Ramos (cell line): Measurements from ENCODE around the gene KDM2A.

Source experiments
- in situ Hi-C: fragments of 300-500 bp; cut with MboI; formaldehyde crosslinking; loops from one replicate; pipeline ENCODE4 v1.14.3; 2022; ENCODE audit warnings: low sequenced_read_pairs; ENCODE audit not compliant: unreplicated experiment

KDM2A gene

DNA sequence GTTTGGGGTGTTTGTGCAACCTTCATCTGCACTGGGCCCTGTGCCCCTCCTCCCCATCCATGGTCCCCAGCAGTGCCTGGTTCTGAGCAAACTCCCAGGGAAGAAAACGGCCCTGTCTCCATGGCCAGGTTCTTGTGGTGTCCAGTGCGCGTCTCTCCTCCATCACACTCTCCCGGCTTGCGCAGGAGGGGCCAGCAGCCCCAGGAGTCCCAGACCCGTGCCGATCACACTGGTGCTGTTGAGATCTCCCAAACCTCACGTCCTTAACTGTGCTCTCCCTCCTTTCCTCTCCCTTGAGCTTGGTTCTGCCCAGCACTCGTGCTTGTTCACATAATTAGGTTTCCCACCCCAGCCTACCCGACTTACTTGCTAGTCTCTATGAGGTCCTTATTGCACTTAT lies 136.3 kb downstream of the KDM2A start:
- in situ Hi-C loops: no loop called here

DNA sequence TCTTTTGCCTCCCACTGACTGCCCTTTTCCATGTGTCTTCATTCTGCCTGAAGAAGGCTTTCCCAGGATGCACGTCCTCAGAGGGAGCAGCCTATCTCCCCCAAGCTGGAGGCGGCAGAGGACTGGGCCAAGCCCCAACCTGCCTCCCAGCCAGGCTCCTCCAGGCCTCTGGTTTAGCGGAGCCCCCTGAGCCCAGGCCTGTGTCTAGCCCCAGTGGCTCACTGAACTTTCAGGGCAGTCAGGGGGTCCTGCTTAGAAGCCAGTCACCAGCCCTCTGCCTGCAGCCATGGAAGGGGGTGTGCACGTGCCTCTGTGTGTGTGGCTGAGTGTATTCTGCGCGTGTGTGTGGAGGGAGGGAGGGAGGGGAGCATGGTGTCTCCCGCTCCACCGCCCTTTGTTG lies 136.8 kb downstream of the KDM2A start:
- in situ Hi-C loops: no loop called here

DNA sequence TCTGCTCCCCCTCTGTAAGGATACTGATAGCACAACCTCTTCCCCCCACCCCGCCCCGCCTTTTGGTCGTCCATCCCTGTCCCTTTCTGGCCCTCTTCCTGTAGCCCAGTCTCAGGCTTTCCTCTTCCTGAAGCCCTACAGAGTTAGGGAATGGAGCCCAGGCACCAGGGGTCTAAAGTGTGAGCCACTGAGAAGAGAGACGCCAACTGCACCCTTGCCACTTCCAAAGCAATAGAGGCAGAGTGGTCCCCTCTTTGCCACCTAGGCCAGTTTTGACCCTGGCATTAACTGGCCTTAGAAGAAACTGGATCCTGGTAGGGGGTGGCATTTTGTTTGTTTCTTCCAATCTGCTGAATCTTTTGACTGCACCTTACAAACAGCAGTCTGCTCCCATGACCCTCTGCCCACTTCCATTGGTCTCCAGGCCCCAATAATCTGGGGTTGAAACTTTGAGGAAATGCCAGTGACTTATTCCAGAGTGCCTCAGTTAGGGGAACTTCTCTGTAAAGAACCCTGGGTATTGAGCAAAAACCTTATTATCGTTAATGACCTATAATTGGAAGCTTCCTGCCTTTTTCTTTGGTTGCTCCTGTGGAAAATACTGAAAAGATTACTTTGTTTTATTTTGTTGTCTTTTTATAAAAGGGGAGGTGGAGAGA lies 137.5 kb downstream of the KDM2A start:
- in situ Hi-C loops: no loop called here

DNA sequence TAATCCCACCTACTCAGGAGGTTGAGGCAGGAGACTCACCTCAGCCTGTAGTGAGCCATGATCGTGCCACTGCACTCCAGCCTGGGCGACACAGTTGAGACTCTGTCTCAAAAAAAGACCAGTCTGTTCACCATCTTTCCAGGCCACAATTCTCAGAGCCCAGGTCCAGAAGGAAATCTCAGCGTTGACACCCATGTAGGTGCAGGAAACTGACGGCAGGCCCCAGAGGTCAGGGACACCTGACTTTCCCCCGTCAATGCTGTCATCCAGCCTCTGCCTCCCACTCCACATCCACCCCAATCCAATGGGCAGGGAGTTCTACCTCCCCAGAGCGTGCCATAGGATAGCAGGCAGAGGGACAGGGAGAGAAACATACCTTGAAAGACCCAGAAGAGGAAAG lies 141.3 kb downstream of the KDM2A start:
- in situ Hi-C loops: loop anchor here (5.0 kb wide), 2 partner anchors 52 to 122 kb away; no protein-coding TSS in a partner anchor

DNA sequence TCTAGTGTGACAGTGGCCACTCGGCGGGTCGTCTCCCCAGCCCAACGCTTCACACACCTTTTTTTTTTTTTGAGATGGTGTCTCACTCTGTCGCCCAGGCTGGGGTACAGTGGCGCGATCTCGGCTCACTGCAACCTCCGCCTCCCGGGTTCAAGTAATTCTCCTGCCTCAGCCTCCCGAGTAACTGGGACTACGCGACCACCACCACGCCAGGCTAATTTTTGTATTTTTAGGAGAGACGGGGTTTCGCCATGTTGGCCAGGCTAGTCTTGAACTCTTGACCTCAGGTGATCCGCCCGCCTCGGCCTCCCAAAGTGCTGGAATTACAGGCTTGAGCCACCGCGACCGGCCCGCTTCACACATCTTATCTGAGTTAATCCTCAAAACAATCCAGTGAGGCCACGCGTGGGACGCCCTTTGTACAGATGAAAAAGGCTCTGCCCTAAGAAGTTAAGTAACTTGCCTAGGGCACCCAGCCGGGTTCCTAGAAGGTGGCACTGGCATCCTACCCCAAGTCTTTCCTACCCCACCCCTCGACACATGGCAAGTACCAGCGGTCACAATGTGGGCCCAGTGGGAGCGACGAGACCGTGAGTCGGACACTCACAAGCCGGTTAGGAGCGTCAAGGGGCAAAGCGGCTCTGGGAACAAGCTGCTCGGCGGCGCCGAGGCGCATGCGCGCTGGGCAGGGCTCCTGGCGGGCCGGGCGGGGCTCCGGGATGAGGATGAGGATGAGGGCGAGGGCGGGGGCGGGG lies 142.0 kb downstream of the KDM2A start:
- in situ Hi-C loops: loop anchor here (5.0 kb wide), 2 partner anchors 51 to 121 kb away; no protein-coding TSS in a partner anchor

DNA sequence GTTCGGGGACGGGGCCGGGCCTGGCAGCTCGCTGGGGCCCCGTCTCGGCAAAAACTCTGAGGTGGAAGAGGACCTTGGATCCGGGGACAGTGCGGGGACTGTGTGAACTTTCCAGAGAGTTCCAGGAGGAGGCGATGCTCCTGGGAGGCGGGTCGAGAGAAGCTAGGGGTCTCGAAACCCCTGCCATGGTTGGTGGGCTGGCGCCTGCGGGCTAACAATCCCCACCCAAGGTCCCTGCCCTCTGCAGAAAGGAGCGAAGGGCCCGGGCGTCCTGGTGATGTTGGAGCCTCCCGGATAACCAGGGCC lies 142.5 kb downstream of the KDM2A start:
- in situ Hi-C loops: loop anchor here (5.0 kb wide), 2 partner anchors 51 to 121 kb away; no protein-coding TSS in a partner anchor

DNA sequence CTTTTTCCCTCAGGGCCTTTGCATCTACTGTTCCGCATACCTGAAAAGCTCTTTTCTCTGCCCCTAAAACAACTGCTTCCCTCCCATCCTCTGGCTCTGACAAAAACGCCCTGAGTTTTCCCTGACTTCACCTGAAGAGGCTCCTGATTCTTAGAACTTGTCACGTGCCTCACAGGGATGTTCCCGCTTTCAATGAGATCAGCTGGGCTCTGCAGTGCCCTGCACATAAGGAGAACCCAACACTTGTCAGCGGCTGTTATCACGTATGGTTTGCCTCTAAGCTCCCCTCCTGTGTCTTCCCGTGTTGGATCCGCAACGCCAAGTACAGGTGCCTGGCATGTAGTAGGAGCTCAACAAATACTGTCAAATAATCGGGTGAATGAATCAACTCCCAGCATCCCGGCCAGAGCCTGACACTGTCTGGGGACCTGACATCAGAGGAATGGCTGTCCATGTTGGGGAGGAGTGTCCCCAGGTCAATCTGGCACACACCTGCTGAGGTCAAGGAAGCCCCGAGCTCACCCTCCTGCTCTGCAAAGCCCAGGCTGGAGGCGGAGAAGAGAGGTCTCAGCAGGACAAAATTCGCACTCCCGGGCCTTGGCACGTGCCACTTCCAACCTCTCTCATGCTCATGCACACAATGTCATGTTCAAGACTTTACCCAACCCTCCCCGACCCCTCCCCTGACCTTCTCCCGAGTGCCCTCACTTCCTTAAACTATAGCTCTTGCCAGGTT lies 143.1 kb downstream of the KDM2A start:
- in situ Hi-C loops: loop anchor here (5.0 kb wide), 2 partner anchors 50 to 120 kb away; no protein-coding TSS in a partner anchor

DNA sequence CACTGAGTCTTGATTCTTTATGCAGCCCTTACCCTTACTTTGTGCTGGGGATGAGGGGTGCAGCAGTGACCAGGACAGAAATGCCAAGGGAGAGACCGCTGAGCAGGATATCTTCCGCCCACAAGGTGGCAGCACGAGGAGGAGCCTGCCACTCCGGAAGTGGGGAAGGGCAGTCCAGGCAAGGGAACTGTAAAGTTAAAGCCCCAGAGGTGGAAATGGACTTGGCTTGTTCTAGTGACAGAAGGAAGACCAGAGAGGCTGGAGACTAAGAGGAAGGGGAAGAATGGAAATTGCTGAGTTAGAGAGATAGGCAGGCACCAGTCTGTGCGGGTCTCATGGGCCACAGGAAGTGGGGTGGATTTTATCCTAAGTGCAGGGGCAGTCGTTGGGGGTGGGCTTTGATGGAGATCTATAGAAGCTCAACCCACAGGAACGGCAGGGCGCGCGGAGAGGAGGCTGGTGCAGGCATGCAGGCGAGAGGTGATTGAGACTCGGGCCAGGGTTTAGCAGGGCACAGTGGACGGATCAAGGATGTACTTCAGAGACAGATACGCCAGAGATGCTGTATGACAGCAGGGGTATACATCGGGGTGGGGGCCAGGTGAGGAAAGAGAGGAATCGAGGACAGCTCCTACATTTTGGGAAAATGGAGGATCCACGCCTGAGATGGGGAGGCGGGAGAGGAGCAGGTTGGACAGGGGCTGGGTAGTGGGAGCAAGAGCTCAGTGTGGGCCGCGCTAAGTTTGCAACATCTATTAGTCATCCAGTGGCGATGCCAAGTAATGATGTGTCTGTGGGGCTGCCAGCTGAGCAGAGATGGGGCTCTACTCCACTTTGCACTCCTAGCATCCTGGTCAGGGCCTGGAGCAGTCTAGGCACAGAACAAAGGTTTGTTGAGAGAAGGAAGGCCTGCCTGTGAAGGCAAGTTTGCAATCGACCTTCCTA lies 143.9 kb downstream of the KDM2A start:
- in situ Hi-C loops: loop anchor here (5.0 kb wide), 2 partner anchors 49 to 119 kb away; no protein-coding TSS in a partner anchor

DNA sequence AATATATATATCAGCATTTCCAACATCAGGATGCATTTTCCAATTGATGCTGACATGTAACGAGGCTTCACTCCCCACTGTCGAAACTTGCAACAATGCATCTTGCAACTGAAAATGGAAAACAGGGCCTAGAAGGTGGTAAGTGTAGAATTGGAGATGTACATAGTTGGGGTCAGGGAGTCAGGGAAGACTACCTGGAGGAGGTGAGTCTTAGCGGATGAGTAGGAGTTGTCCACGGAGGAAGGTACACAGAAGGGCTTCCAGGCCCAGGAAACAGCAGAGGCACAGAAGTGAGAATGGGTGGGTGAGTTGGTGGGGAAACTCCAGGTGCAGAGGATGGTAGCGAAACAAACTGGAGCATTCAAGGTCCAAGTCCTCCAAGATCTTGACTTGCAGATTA lies 145.2 kb downstream of the KDM2A start:
- in situ Hi-C loops: loop anchor here (5.0 kb wide), 2 partner anchors 48 to 118 kb away; no protein-coding TSS in a partner anchor

DNA sequence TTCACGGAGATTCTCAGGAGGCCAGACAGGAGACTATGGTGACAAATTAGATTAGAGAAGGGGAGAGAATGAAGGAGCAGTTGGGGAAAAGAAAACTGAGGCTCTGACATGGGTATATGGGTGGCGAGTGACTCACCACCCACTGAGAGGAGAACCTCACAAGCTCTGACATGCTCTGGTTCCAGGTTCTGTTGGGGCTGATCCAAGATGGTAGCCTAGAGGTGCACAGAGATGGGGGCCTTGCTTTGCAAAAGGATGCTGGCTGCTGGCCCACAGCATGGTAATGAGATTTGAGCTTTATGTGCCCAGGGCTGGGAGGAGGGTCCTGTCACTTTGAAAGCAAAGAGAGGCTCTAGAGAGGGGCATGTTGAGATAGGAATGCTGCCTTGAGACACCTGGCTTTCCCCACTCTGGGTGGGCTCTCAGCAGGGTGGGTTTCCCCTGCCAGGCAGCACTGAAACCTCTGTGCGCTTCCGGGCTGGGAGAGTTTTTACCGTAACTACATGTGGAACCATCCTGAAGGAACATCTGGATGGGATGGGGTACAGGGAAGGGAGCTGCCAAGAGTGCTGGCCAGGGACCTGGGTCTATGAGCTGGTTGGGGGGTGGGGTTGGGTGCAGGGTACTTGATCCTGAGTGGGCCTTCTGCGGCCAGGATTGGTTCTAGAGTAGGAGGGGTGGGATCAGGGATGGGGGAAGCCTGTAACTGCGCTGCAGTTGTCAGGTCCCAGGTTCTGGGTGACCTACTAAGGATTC lies 146.0 kb downstream of the KDM2A start:
- in situ Hi-C loops: loop anchor here (5.0 kb wide), 2 partner anchors 47 to 117 kb away; no protein-coding TSS in a partner anchor

DNA sequence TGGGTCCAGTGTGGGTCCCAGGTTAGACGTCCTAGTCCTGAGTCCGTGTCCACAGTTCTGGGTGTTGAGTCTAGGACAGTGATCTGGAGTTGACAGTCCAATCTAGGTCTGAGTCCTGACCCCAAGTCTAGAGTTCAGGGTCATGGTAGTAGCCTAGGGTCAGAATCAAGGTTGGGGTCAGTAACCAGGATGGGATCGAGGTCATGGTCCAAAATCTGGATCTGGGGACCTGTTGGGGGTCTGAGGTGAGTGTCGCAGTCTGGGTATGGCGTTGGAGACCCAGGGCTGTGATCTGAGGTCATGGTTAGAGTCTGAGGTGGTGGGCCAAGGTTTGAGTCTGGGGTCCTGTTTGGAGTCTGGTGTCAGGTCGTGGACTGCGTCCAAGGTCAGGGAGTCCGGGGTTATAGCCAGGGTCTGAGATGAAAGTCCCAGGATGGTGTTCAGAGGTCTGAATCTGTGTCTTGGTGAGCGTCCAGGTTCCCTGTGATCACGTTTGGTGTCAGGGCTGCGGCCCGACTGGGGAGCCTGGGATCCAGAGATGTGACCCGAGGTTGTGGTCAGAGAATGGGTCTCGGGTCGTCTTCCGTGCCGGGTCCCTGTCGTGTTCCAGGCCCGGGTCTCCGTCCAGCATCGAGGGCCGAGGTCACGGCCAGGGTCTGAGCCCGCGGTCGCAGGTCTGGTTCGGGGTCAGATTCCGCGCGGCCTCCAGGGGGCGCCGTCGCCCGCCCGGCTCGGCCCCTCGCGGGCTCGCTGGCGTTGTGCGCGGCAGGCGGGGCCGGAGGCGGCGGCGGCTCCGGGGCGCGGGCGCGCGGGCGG lies 146.8 kb downstream of the KDM2A start:
- in situ Hi-C loops: no loop called here

DNA sequence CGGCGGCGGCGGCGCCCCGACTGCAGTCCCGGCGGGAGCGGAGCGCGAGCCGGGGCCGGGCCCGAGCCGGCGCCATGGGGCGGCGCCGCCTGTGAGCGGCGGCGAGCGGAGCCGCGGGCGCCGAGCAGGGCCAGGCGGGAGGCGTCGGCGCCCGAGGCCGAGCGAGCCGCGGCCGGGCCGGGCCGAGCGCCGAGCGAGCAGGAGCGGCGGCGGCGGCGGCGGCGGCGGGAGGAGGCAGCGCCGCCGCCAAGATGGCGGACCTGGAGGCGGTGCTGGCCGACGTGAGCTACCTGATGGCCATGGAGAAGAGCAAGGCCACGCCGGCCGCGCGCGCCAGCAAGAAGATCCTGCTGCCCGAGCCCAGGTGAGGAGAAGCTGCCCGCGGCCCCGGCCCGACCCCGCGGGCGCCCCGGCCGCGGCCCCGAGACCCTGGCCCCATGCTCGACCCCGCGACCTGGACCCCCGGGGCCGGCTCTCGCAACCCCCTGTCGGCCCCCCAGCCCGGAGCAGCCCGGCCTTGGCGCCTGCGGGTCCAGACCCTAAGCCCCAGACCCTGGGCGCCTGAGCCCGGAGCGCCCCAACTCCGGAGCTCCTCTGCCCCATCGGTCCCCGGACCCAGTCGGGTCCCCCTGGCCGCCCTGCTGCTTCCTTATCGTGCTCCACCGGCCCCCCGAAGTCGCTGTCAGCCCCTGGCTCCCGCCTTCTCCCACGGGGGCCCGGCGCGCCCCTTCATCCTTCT lies 147.6 kb downstream of the KDM2A start, which contains the start of gene GRK2:
TSS of gene GRK2 (plus strand) at position 25 of the 739 bp plus-strand sequence. CDS start at position 252, 227 bp downstream.
- in situ Hi-C loops: no loop called here

DNA sequence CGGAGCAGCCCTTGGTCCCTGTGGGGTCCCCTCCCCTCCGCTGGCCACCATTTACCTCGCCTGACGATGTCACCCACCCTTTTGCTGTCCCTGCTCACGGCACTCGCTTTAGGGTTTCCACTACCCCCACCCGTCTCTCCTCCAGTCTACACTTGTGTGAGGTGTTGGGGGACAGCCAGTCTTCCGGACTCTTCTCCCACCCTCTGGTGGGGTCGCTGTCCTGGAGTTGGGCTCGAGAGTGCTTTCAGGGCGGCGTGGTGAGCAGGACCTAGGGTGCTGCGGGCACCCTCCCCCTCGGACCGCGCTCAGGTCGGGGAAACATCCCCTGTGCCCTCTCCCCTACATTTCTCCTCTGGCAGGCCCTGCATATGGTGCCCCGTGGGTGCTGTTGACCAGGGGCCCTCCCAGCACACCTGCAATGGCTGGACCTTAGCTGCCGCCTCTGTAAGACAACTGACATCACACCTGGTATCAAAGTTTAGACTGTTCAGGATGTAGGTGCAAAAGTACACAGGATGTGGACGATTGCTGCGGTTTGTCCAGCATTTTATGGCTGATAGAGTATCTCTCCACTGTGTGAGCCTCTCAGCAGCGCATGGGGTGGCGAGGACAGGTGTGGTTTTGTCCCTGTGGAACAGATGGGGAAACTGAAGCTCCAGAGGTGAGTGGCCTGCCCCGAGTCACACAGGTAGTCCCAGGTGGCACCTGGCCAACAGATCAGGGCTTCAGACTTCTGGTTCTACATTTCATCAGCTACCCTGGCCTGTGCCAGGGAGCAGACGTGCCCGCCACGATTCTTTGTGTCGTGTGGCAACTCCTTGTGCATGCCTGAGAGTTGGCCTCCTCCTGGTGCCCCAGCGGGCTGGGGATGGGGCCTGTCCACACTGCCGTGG lies 148.4 kb downstream of the KDM2A start:
- in situ Hi-C loops: no loop called here

DNA sequence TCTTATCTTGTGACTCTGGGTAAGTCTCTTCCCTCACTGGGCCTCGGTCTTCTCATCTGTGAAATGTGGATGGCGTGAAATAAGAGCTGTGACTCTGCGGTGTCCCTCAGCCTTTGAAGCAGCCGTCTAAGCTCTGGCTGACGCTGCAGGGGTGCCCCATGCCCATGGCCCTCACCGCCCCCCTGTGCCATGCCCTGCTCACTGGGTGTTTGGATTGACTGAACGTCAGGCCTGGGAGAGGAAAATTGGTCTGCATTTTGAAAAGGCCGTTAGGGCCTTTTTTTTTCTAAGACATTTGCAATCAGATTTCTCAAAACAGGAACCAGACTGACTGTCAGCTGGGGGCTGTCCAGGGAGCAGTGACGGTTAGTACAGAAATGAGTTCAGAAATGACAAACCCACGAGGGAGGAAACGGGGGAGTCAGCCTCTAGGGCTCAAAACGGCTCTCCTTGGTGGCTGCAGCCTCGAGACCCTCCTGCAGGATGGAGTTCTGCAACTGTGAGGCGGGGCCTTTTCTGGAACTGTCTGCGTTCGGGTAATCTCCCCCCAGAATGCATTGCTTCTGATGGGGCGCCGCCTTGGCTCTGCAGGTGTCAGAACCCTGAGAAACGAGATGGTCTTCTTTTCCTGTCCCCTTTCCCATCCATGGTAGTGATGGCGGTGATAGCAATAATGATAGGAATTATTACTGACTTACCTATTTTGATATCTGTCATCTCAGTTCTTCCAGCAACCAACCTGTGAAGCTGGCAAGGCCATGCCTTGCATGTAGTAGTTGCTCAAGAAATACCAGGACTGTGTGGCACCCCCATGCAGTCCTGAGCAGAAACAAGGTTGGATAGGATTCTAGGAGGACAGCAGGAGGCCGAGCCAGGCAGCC lies 149.3 kb downstream of the KDM2A start:
- in situ Hi-C loops: no loop called here

DNA sequence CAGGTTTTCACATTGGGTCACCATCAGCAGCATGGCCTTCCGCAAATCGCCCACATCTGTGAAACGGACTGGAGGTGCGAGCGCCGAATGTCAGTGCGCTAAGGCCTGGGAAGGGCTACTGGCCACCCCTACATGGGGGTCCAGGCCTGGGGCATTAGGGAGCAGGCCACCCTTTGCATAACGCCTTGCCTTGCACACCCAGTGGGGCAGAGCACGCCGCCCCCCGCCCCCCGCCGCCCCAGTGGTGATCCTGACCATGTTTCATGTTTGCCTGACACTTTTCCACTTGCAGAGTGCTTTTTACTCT lies 149.9 kb downstream of the KDM2A start:
- in situ Hi-C loops: no loop called here
